GM19023 (cell line): ENCODE measurements around the gene TMEM214.

Experiments
- ATAC-seq: cut with Tn5 transposase; IDR thresholded peaks from one replicate; pipeline ENCODE4 v1.9.1; 2021; ENCODE audit warnings: mild to moderate bottlenecking, moderate library complexity; ENCODE audit not compliant: unreplicated experiment

The TMEM214 gene

GRCh38 chr2:27039426-27039825 lies 6.7 kb downstream of the TMEM214 start:
- ATAC-seq = no peak

- no peak for ATAC-seq
These were observed 7.1 kb downstream of the TMEM214 start for GRCh38 chr2:27039871-27040270.

- ATAC-seq = no peak
These were observed 7.5 kb downstream of the TMEM214 start for GRCh38 chr2:27040282-27040681.

- no peak for ATAC-seq
These were observed 9.0 kb downstream of the TMEM214 start for GRCh38 chr2:27041752-27042151.

GRCh38 chr2:27042159-27042661 lies 9.4 kb downstream of the TMEM214 start:
- no peak for ATAC-seq

GRCh38 chr2:27042985-27043634 lies 10.3 kb downstream of the TMEM214 start:
- no peak for ATAC-seq

GRCh38 chr2:27049422-27050280 lies 16.9 kb downstream of the TMEM214 start:
- peak; percentile 10 for ATAC-seq

- ATAC-seq = peak; percentile 45
These were observed 17.7 kb downstream of the TMEM214 start for GRCh38 chr2:27050281-27050995.

- peak; percentile 74 for ATAC-seq
These were observed 18.5 kb downstream of the TMEM214 start, which contains the start of gene AGBL5 for GRCh38 chr2:27050996-27051901. Gene AGBL5, plus strand, starts transcription at chr2:27051668. Its CDS starts 1,291 bp downstream, at chr2:27052959.

- peak; percentile 0 for ATAC-seq
These were observed 19.3 kb downstream of the TMEM214 start for GRCh38 chr2:27051902-27052645.

GRCh38 chr2:27053321-27053720 lies 20.6 kb downstream of the TMEM214 start:
- no peak for ATAC-seq

GRCh38 chr2:27053776-27054175 lies 21.0 kb downstream of the TMEM214 start:
- ATAC-seq = no peak

- no peak for ATAC-seq
These were observed 22.0 kb downstream of the TMEM214 start for GRCh38 chr2:27054721-27055120.

- ATAC-seq = no peak
These were observed 24.4 kb downstream of the TMEM214 start for GRCh38 chr2:27057184-27057583.

GRCh38 chr2:27058210-27058609 lies 25.4 kb downstream of the TMEM214 start:
- ATAC-seq = no peak

- no peak for ATAC-seq
These were observed 26.5 kb downstream of the TMEM214 start for GRCh38 chr2:27059141-27059820.

- ATAC-seq = no peak
These were observed 27.6 kb downstream of the TMEM214 start for GRCh38 chr2:27060323-27060722.

GRCh38 chr2:27065128-27065527 lies 32.4 kb downstream of the TMEM214 start:
- ATAC-seq = no peak

GRCh38 chr2:27067385-27067784 lies 34.6 kb downstream of the TMEM214 start:
- no peak for ATAC-seq
